GM11168 (cell line): Measurements from ENCODE around the gene IMPG1.
"Not testable (repeated sequence)": the region's sequence is repeated elsewhere in the genome, so short reads cannot be mapped to it uniquely, and the experiment has no call there.

ENCODE experiments used
- in situ Hi-C: fragments of 300-500 bp; cut with MboI; formaldehyde crosslinking; loops from one replicate; pipeline ENCODE4 v1.12.0; 2022; ENCODE audit warnings: low sequenced_read_pairs; ENCODE audit not compliant: unreplicated experiment

Gene IMPG1

DNA sequence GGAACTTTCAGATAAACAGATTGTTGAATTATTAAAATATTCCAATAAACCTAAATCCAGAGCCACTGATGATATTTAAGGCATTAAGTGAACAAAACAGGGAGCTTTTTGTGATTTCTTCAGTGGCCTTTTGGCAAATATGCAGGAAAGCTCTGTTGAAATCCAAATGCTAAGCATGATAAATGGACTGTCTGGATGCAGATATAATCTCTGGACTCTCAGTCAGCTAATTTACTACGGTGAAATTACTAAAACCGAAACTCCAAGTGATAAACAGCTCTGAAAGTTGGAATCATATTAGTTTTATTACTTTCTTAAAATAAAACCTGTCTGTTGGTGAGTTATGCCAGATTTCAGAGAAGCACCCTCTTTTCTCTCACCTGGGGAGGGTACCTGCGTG is 120.3 kb downstream of the IMPG1 start:
- in situ Hi-C loops = no loop called here

DNA sequence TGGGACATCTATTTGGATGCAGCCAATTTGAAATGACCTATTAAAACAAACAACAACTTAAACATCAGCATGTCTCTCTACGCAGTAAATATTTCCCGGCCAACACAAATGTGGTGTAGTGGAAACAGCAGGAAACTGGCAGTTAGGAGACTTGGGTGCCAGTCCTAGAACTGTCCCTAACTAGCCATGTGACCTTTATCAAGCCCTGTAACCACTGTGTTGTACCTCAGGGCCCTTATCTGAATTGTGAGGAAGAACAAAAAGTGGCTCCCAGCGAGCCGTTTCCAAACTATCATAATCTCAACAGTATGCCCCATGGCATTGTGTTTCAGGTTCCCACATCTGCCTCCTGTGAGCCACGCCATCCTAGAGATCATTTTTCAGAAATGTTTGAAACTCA is 124.5 kb downstream of the IMPG1 start:
- in situ Hi-C loops = no loop called here

DNA sequence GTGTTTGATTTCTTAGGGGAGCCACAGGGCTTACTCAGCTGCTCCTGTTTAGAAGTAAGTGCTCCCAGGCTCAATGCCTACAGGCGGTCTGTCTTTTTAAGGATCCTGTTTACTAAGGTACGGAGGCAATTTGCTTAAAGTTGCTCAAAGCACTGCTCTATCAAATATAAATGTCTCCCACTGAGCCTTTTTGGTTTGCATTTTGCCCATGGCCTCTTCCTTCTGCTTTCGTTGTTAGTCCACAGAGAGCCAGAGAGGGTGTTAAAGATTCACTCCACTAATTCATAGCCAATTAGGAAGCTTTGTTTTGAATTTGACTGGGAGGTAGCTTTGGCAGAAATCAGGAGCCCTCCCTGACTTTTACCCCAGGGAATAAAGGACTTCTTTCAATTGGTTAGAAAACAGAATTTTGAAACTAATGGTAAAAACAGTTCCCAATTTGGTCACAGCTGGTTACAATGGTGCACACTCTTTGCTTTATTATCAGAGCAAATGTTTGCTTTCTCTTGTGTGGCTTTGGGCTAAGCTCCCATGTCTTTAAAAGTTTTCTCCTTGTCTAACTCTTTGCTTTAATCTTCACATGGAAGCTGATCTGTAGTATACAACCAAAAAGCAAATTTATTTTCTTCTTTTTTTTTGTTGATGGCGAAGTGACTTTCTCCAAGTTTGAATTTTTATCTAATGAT is 126.2 kb downstream of the IMPG1 start:
- in situ Hi-C loops = no loop called here

DNA sequence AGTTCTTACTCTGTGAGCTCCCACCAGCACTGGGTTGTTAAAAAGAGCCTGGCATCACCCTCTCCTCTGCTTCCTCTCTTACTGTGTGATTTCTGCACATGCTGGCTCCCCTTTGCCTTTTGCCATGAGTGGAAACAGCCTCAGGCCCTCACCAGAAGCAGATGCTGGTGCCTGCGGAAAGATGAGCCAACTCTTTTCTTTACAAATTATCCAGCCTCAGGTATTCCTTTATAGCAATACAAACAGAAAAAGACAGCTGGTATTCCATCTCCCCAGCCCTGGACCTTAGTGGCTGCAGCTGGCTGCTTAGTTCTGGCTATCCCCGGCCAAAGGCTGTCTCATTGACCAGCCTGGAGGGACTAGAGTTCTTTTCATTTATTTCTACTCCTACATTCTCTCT is 129.1 kb downstream of the IMPG1 start:
- in situ Hi-C loops = no loop called here

DNA sequence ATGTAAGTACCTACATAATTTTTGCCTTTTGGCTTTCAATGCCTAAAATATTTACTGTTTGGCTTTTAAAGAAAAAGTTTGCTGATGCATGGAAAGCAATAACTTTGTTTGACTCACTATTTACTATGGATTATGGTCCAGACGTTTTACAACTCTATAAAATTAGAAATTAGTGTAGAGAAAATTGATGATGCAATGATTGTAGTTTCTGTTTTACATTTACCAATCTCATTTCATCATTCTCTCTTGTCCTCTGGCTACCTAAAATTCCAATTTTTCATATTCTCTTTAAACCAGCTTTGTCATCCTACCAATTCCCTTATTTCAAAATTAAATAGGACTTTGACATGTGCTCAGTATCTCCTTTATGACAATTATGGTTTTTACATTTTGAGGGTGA is 131.0 kb downstream of the IMPG1 start:
- in situ Hi-C loops = no loop called here

DNA sequence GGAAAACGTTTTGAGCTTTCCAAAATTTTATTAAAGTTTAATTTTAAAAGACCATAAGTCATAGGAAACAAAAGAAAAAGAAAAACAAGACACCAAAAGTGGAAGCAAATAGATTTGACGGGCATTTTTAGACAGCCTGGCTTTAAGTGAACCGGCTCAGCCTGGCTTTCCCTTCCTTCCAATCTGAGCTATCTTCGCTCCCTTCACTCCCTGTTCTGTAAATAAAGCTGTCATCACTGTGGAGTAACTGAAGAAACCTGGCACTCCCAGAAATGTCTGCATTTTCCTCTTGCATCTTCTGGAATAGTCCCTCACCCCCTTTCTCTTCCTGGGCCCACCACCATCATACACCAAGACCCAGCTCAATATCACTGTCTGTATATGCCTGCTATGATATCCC is 131.9 kb downstream of the IMPG1 start:
- in situ Hi-C loops = no loop called here

DNA sequence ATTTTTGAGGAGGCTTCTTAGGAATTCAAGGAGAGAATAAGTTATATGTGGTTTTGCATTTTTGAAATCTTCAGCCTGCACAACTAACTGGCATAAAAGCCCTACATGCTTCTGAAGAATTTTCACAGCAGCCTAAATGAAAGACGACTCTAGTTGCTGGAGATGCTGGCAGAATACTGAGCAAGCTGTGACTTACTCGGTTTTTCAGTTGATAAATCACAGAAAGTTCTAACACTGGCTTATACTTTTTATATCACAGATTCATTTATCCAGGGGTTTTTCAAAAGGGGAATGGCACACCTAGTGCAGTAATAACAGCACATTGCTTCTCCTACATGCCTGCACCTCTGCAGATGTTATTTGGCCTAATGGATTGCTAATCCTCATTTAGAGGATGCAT is 134.6 kb downstream of the IMPG1 start:
- in situ Hi-C loops = no loop called here

DNA sequence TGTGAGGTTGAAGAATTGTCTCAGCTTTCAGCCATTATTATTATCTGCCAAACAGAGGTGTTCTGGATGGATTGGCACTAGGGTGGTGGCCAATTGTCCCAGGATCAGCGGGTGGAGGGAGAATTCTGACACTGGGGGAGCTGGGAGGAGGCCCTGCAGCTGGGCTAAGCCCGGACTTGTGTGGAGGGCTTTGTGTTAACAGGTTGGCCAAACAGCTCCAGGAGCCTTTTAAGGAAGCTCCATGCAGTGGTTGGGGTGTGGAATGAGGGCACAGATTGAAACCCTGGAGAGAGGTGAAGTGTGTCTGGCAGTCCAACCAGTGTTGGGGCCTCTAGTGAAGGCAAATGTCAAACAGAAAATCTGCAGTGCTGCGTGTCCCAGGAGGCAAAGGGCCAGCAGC is 135.8 kb downstream of the IMPG1 start:
- in situ Hi-C loops = no loop called here

DNA sequence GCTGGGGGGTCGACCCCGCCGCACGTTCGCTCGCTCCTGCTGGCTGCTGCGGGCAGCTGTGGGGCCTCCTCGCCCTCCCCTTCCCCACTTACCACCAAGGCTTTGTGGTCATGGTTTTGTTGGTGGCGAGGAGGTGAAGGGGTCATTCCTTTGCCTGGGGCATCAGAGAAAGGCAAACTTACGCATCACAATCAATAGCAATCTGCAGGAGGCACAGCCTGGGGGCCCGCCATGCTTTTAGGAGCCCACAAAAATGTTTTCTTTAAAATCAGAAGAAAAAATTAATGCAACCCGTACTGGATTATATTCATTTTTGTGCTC is 137.0 kb downstream of the IMPG1 start:
- in situ Hi-C loops = no loop called here

DNA sequence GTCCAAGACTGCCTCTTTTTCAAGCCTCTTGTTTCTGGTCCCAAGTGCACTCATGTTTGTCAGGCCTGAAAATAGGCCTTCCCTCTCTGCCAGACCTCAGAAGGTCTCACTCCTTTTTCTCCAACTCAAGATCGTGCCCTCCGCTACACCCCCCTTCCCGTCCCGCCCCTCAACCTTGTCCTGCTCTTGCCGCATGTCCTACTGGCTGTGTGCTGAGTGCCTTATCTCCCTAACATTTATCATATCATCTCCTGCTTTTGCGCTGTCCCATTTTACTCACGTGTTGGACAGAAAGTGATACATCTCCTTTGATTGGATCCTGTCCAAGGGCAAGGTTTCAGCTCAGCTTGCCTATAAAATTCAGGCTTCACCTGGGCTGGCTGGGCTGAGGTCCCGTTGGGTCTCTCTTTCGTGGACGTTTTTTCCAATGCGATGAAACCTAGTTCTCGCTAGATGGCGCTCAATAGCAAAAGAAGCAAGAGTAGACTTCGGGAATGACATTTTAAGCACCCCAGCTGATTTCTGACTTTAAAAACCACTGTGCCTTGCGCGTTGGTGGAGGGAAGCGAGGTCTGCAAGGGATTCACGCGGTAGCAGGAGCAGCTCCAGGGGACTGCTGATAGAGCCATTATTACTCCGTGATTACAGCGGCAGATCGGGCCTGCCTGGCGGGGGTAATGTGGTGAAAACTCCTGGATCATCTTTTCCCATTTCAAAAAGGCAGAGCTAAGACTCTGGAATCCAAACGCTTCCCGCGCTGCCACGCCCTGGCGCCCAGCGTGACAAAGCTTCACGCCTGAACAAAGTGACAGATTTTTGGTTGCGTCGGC is 137.6 kb downstream of the IMPG1 start:
- in situ Hi-C loops = no loop called here

DNA sequence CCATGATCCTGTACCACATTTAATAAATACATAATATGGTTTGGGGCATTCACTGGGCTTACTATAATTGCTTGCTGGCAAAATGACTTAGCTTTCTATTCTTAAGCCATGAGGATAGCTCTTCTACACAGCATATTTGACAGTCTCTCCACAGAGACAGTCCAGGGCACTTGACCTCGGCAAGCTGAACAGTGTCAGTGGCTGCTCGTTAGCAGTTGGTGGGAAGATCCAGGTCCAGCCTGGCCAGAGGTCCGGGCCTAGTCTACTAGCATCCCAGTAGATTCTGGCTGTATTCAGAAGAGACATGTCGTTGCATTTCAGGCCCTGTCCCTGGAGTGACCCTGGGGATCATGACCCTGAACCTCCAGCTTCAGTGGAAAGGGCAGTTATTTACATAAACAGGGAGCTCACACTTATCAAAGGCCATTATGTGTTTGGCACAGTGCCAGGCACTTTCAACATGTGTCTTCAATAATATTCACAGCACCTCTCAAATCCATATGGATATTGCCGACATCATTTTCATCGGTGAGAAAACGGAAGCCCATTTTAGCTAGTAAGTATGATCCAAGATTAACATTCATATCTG is 139.0 kb downstream of the IMPG1 start:
- in situ Hi-C loops = no loop called here

DNA sequence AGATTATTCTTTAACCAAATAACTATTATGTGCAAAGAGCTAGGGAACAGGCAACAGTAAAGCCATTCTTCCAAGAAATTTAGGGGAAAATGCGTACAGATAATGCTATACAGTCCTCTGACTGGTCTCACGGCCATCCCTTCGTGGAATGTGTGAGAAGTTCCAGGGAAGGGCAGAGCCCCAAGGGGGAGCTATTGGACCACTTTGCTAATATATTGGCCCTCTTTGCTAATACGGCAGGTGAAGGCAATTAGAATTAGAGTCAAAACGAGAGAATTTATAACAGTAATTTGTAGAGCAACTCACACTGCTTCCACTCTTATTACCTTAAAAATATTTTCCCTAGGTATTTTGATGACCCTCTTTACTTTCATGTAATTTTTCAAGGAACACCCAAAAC is 140.4 kb downstream of the IMPG1 start:
- in situ Hi-C loops = no loop called here

DNA sequence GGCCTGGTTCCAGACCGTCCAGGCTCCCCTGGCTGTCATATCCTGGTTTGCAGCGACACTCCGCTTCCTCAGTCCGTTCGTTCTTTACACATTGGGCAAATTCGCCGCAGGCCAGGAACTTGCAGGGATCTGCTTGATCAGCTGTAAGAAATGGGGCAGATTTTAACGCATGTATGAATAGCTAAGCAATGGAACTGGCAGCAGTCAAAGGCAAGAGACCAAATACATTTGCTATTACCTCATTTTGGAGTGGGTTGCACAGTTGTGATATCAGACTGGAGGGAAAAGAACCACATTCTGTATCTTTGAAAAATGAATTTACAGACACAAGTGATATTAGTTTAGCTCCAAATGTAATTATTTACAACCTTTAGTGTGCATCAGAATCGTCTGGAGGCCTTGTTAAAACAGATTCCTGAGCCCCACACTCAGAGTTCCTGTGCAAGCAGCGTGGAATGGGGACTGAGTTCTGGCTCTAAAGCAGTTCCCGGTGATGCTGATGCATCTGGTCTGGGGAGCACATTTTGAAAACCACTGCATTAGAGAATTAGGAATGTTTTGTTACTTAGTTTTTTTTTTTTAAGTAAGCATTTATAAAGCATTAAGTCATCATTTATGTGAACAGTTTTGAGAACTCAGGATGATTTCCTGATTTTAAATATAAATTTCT is 141.3 kb downstream of the IMPG1 start:
- in situ Hi-C loops = no loop called here

DNA sequence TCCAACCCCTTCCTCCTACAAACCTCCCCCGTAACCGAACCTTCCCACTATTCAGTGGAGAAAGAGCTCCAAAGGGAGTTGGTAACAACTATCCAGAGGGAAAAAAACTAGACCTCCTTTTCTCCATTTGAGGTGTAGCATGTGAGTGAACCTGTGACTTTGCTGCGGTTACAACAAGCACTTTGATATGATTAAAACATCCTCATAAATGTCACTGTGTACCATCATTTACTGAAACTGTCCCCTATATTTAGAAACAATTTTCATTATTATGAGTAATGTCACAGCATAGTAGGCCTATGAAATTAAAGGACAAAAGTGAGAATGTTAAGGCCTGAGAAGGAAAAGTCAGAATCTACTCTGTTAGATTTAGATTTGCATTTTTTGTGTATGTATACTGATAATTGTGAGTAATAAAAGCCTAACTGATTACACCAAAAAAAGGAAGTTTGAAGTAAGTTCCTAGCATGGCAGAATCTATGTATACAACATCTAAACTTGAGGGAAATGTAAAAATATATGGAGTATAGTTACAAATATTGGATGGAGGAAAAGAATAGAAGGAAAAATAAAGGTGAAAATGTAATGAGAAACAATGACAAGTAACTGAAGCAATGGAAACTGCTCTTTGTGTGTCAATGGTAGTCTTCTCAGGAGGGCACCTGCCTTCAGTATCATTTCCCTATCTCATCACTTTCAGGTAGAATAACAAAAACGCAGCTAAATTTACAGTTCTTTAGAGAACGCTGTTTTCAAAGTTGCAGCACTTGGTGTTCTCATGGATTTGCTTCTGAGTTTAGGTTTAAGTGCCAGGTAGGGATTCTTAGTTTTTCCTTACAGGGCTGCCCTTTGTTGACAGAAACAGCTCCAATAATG is 145.9 kb downstream of the IMPG1 start:
- in situ Hi-C loops = no loop called here

DNA sequence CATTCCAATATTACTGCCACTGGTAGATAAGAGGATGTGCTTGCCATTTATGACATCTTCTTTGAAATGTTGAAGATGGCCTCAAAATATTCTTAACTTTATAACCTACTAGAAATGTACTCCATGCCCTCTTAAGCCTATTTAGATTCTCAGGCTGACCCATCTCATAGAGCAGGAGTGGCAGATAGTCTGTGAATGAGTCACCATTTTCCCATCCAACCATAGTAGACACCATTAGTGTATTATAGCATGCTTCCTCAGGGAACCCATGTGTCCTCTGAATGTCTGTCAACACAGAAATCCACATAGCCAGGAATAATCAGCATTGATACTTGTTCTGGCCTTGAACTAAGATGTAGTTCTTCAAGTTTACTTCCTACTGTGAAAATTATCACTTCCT is 150.2 kb downstream of the IMPG1 start:
- in situ Hi-C loops = no loop called here

DNA sequence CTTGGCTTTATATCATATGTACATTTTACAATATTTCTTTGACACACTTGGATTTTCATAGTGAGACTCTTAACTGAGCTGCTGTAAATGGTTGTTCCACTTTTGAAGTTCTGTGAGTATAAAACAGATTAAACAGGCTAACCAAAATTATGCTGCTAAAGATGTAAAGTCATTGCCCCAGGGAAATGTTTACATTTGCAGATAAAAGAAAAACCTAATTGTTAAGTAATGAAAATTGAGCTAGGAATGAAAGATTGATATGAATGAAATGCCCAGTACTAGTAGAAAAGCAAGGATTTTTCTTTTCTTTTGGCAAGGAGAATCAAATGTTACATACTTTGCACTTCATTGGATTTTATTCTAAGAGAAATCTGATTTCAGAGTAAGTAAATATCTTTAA is 159.4 kb downstream of the IMPG1 start:
- in situ Hi-C loops = no loop called here

DNA sequence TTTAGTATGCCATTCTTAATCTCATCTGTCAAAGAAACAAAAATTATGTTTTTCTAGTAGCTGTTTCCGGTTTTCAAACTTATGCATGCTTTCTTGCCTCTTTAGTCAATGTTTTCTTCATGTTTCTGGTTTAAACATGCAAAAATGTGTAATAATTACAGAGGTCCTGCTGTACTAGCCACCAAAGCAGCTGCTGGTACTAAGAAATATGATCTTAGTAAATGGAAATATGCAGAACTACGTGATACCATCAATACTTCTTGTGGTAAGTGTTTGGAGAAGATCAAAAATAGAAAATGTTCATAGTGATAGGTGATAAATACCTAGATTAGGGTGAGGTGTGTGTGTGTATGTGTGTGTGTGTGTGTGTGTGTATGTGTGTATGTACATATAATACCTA is 165.0 kb downstream of the IMPG1 start:
- in situ Hi-C loops = no loop called here

DNA sequence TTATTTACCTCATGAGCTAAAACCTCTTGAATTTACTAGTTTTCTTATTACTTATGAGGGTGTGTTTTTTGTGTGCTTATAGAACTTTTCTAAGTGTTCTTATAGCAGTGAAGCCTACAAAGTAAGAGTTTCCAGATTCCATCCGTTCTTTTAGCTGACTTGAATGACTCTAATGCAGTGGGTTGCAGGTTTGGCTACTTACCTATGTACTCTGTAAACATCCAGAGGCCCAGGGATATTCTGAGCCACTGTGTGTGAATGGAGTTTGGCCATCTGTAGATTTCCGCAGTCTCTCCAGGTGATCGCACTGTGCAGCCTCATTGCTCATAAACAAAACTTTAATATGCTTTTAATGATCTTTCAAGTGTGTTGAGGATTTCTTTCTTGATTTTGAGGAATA is 165.6 kb downstream of the IMPG1 start:
- in situ Hi-C loops = no loop called here

DNA sequence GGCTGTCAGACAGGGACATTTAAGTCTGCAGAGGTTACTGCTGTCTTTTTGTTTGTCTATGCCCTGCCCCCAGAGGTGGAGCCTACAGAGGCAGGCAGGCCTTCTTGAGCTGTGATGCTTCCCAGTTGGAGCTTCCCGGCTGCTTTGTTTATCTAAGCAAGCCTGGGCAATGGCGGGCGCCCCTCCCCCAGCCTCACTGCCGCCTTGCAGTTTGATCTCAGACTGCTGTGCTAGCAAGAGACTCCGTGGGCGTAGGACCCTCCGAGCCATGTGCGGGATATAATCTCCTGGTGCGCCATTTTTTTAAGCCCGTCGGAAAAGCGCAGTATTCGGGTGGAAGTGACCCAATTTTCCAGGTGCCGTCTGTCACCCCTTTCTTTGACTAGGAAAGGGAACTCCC is 167.3 kb downstream of the IMPG1 start:
- in situ Hi-C loops = not testable (repeated sequence)

DNA sequence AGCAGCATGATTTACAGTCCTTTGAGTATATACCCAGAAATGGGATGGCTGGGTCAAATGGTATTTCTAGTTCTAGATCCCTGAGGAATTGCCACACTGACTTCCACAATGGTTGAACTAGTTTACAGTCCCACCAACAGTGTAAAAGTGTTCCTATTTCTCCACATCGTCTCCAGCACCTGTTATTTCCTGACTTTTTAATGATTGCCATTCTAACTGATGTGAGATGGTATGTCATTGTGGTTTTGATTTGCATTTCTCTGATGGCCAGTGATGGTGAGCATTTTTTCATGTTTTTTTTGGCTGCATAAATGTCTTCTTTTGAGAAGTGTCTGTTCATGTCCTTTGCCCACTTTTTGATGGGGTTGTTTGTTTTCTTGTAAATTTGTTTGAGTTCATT is 172.2 kb downstream of the IMPG1 start:
- in situ Hi-C loops = not testable (repeated sequence)
